ENCODE measurements around the gene CSF2. TPM values are rescaled to one million over a fixed set of nuclear protein-coding genes. Genes with fewer than 3 reads are reported as not detected.

CSF2 gene
- total RNA-seq, 2 experiments from 2014 or later: 4.9 to 164 TPM

- peak overlapping the region; percentile 55 for H3K27ac Mint-ChIP-seq
- H3K27me3 Mint-ChIP-seq: peaks cover 7% of the 10 kb centered on the region
- no peak for ATAC-seq
- H3K36me3 Mint-ChIP-seq: no peaks in the 10 kb centered on the region
- CTCF ChIA-PET: interaction anchor here (0.9 to 3.0 kb wide), 5 partner anchors 10 to 467 kb away, joined by 3 to 11 read pairs (median 5); partner anchors contain the start of gene FNIP1
- DNase-seq: no peak
- H3K4me3 Mint-ChIP-seq: no peak overlapping the region
- peaks cover 64% of the 10 kb centered on the region for H3K4me1 Mint-ChIP-seq
- no peaks in the 10 kb centered on the region for H3K9me3 Mint-ChIP-seq (ENCODE audit: low read depth)
Measured at GRCh38 chr5:132056610-132057497, 16.7 kb upstream of the CSF2 start.

GRCh38 chr5:132057498-132058255 lies 15.9 kb upstream of the CSF2 start:
- DNase-seq (no peak), ATAC-seq (no peak)
- Mint-ChIP-seq H3K4me1 (peaks cover 64% of the 10 kb centered on the region), H3K36me3 (no peaks in the 10 kb centered on the region), H3K4me3 (no peak overlapping the region), H3K9me3 (ENCODE audit: low read depth) (no peaks in the 10 kb centered on the region), H3K27ac (no peak overlapping the region), H3K27me3 (peaks cover 3% of the 10 kb centered on the region)
- CTCF ChIA-PET: interaction anchor here (0.9 to 3.0 kb wide), 12 partner anchors 9 to 468 kb away, joined by 3 to 11 read pairs (median 4); partner anchors contain the start of gene FNIP1

- CTCF ChIA-PET: interaction anchor here (0.7 to 2.5 kb wide), 11 partner anchors 22 to 469 kb away, joined by 3 to 9 read pairs (median 4); partner anchors contain the start of gene FNIP1
- no peak overlapping the region for H3K27ac Mint-ChIP-seq
Measured at GRCh38 chr5:132058646-132059042, 14.9 kb upstream of the CSF2 start.

GRCh38 chr5:132059043-132059695 lies 14.4 kb upstream of the CSF2 start:
- Mint-ChIP-seq H3K36me3 (no peaks in the 10 kb centered on the region), H3K4me1 (peaks cover 73% of the 10 kb centered on the region), H3K27ac (peak overlapping the region; percentile 27), H3K4me3 (no peak overlapping the region), H3K27me3 (peaks cover 3% of the 10 kb centered on the region), H3K9me3 (ENCODE audit: low read depth) (no peaks in the 10 kb centered on the region)
- peak; percentile 71 for DNase-seq
- peak; percentile 43 for ATAC-seq
- CTCF ChIA-PET: interaction anchor here (0.7 to 2.5 kb wide), 8 partner anchors 22 to 470 kb away, joined by 3 to 9 read pairs (median 4); no protein-coding TSS in a partner anchor

More at GRCh38 chr5:132058646-132059042, 14.9 kb upstream of the CSF2 start:
- DNase-seq: no peak
- Mint-ChIP-seq H3K36me3 (no peaks in the 10 kb centered on the region), H3K9me3 (ENCODE audit: low read depth) (no peaks in the 10 kb centered on the region), H3K4me3 (no peak overlapping the region), H3K27me3 (peaks cover 3% of the 10 kb centered on the region), H3K4me1 (peaks cover 72% of the 10 kb centered on the region)
- no peak for ATAC-seq

- Mint-ChIP-seq H3K4me3 (no peak overlapping the region), H3K4me1 (peaks cover 72% of the 10 kb centered on the region), H3K27me3 (peaks cover 3% of the 10 kb centered on the region), H3K27ac (no peak overlapping the region), H3K9me3 (ENCODE audit: low read depth) (no peaks in the 10 kb centered on the region), H3K36me3 (no peaks in the 10 kb centered on the region)
- CTCF ChIA-PET: interaction anchor here (1.8 to 6.0 kb wide), 3 partner anchors 50 to 471 kb away, joined by 4 to 72 read pairs (median 9); partner anchors contain the start of gene ACSL6
- DNase-seq (peak; percentile 38), ATAC-seq (no peak)
Measured at GRCh38 chr5:132059696-132060500, 13.7 kb upstream of the CSF2 start.

GRCh38 chr5:132060501-132061161 lies 13.0 kb upstream of the CSF2 start, which contains the start of gene IL3:
Gene IL3 (plus strand): TSS chr5:132060655. CDS start chr5:132060707, 52 bp downstream.
- DNase-seq (peak; percentile 38), ATAC-seq (no peak)
- Mint-ChIP-seq H3K4me3 (no peak within 1 kb of the TSS), H3K27me3 (peaks cover 3% of the 10 kb centered on the region), H3K27ac (no peak within 1 kb of the TSS), H3K9me3 (ENCODE audit: low read depth) (no peaks in the 10 kb centered on the region), H3K36me3 (no peaks in the 10 kb centered on the region), H3K4me1 (peaks cover 71% of the 10 kb centered on the region)
- CTCF ChIA-PET: interaction anchor here (1.1 to 6.0 kb wide), 4 partner anchors 52 to 472 kb away, joined by 3 to 72 read pairs (median 7); partner anchors contain the start of gene ACSL6

- Mint-ChIP-seq H3K27ac (peak overlapping the region; percentile 68), H3K36me3 (no peaks in the 10 kb centered on the region), H3K4me3 (no peak overlapping the region), H3K27me3 (no peaks in the 10 kb centered on the region), H3K9me3 (ENCODE audit: low read depth) (no peaks in the 10 kb centered on the region), H3K4me1 (peaks cover 52% of the 10 kb centered on the region)
- CTCF ChIA-PET: interaction anchor here (0.6 to 6.0 kb wide), 55 partner anchors 8 to 639 kb away, joined by 3 to 72 read pairs (median 5); partner anchors contain the start of genes ACSL6, CSF2, IRF1 and SLC22A4
- DNase-seq (peak; percentile 88), ATAC-seq (peak; percentile 57)
Measured at GRCh38 chr5:132063090-132063911, 10.3 kb upstream of the CSF2 start.

- H3K4me3 Mint-ChIP-seq: no peak overlapping the region
- peaks cover 49% of the 10 kb centered on the region for H3K4me1 Mint-ChIP-seq
- H3K36me3 Mint-ChIP-seq: no peaks in the 10 kb centered on the region
- H3K27me3 Mint-ChIP-seq: no peaks in the 10 kb centered on the region
- no peak overlapping the region for H3K27ac Mint-ChIP-seq
- DNase-seq (no peak), ATAC-seq (no peak)
- CTCF ChIA-PET: interaction anchor here (0.8 to 6.0 kb wide), 36 partner anchors 14 to 475 kb away, joined by 3 to 72 read pairs (median 8); partner anchors contain the start of genes ACSL6 and SLC22A5
- no peaks in the 10 kb centered on the region for H3K9me3 Mint-ChIP-seq (ENCODE audit: low read depth)
Measured at GRCh38 chr5:132064140-132064539, 9.4 kb upstream of the CSF2 start.

GRCh38 chr5:132064738-132065331 lies 8.8 kb upstream of the CSF2 start:
- Mint-ChIP-seq H3K27me3 (no peaks in the 10 kb centered on the region), H3K4me1 (peaks cover 48% of the 10 kb centered on the region), H3K9me3 (ENCODE audit: low read depth) (no peaks in the 10 kb centered on the region), H3K36me3 (no peaks in the 10 kb centered on the region), H3K4me3 (no peak overlapping the region), H3K27ac (no peak overlapping the region)
- peak; percentile 80 for ATAC-seq
- CTCF ChIA-PET: interaction anchor here (0.7 to 6.0 kb wide), 38 partner anchors 10 to 571 kb away, joined by 3 to 72 read pairs (median 4); partner anchors contain the start of genes ACSL6 and SLC22A5
- DNase-seq: peak; percentile 89

GRCh38 chr5:132065351-132065937 lies 8.1 kb upstream of the CSF2 start:
- no peak overlapping the region for H3K4me3 Mint-ChIP-seq
- CTCF ChIA-PET: interaction anchor here (0.7 to 6.0 kb wide), 42 partner anchors 8 to 571 kb away, joined by 3 to 72 read pairs (median 4); partner anchors contain the start of genes ACSL6 and SLC22A5
- ATAC-seq: peak; percentile 63
- no peaks in the 10 kb centered on the region for H3K9me3 Mint-ChIP-seq (ENCODE audit: low read depth)
- peaks cover 47% of the 10 kb centered on the region for H3K4me1 Mint-ChIP-seq
- H3K36me3 Mint-ChIP-seq: no peaks in the 10 kb centered on the region
- H3K27ac Mint-ChIP-seq: peak overlapping the region; percentile 29
- no peaks in the 10 kb centered on the region for H3K27me3 Mint-ChIP-seq
- DNase-seq: peak; percentile 71
